Activated B cell treated with CpG ODN at 0.5 μM for 24 hours (primary cell): ENCODE measurements around the gene CDHR4. TPM values are rescaled to one million over a fixed set of nuclear protein-coding genes. Genes with fewer than 3 reads are reported as not detected.

Experiments
- ATAC-seq: fragments of 200-7000 bp; cut with Tn5 transposase; one replicate; pipeline ENCODE4 v1.10.0; 2021; ENCODE audit warnings: low read depth, mild to moderate bottlenecking, moderate library complexity
- CTCF ChIA-PET: fragments of 350-600 bp; sonication (Branson Sonifier 250); formaldehyde crosslinking; loops from one replicate; lab custom pipeline; 2021; ENCODE audit warnings: antibody characterized with exemption; lab: Charles Lee
- POLR2A ChIA-PET: fragments of 350-600 bp; sonication (Branson Sonifier 250); formaldehyde crosslinking; loops from one replicate; lab custom pipeline; 2021; ENCODE audit warnings: antibody characterized with exemption; lab: Charles Lee
- DNase-seq: peaks from one replicate; pipeline ENCODE4 v3.0.0; 2022
- H3K27ac Mint-ChIP-seq: one replicate; pipeline ENCODE4 v1.8.0; 2020; ENCODE audit warnings: mixed read lengths
- H3K27me3 Mint-ChIP-seq: one replicate; pipeline ENCODE4 v1.8.0; 2021; ENCODE audit warnings: mixed read lengths
- H3K36me3 Mint-ChIP-seq: one replicate; pipeline ENCODE4 v1.8.0; 2021; ENCODE audit warnings: low read depth, mixed read lengths
- H3K4me1 Mint-ChIP-seq: one replicate; pipeline ENCODE4 v1.8.0; 2021; ENCODE audit warnings: mixed read lengths
- H3K4me3 Mint-ChIP-seq: one replicate; pipeline ENCODE4 v1.8.0; 2020; ENCODE audit warnings: mild to moderate bottlenecking, mixed read lengths
- H3K9me3 Mint-ChIP-seq: one replicate; pipeline ENCODE4 v1.8.0; 2020; ENCODE audit warnings: mixed read lengths
- intact Hi-C: fragments of 100-400 bp; cut with micrococcal nuclease; formaldehyde crosslinking; loops from one replicate; pipeline ENCODE4 v1.15.1; 2024
- total RNA-seq: library from RNA; stranded (reverse); gene quantifications from 2 replicates; pipeline ENCODE4 v1.2.3, GENCODE V29; 2022
- TF ChIP-seq, protein P1 (sequence below): fragments of 200-600 bp; IDR thresholded peaks from one replicate; pipeline ENCODE4 v1.8.0; 2022; ENCODE audit warnings: antibody characterized with exemption, mild to moderate bottlenecking

Gene CDHR4
- total RNA-seq, 1 donor from 2014 or later: not detected

DNA sequence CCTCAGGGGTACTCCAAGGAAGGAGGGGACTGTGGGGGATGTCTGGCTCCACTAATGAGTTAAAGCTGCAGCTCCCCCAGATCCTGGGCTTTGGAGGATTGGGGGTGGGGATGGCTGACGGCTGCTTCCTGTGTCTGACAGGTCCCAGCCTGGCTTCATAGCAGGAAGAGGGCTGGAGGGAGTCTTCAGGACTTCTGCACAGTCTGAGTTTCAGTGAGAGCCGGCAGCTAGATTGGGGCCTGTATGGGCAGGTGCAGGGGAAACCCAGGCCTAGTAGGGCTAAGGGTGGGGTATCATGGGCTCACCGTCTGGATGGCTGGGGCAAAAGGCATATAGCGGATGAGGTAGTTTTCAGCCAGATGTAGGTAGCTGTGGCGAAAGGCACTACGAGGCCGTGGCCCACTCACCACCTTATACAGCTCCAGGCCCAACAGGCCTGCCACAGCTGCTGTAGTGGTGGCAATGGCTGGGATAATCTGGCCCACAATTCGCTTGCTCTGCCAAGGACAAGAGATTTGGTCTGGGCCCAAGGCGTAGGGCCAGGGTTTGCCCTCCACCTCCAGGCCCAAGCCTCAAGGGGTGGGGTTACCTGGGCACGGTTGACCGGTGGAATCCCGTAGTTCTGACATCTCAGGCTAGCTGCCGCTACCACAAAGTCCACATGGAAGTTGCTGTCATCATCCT is 7.9 kb upstream of the CDHR4 start:
- ATAC-seq: no peak
- DNase-seq: no peak
- intact Hi-C loops: loop anchor here (10.0 kb wide), 2 partner anchors 427 to 487 kb away; partner anchors contain the start of genes GNAI2, HYAL3, IFRD2 and NAA80

DNA sequence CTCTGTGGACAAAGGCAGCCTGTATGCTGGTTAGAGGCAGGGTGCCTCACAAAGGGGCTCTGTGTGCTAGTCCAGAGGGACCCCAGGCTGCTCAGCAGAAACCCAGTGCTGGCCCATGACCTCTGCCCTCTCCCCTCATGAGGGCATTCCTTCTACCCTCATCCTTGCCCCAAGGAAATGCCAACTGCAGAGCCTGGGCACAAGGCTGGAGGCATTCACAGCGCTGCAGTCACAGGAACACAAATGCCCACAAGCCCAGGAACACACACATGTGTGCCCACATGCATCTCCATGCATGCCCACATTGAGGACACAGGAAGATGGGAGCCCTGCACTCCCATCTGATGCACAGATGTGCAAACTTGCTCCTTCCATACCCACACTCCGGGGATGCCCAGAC is 7.2 kb upstream of the CDHR4 start:
- ATAC-seq (no peak), DNase-seq (no peak)
- Mint-ChIP-seq H3K4me3 (peak overlapping the region; percentile 92), H3K27me3 (no peaks in the 10 kb centered on the region), H3K4me1 (peaks cover 76% of the 10 kb centered on the region), H3K9me3 (no peaks in the 10 kb centered on the region), H3K36me3 (peaks cover 35% of the 10 kb centered on the region), H3K27ac (peak overlapping the region; percentile 92)
- ChIA-PET CTCF (interaction anchor here (1.2 to 10.9 kb wide), 2 partner anchors 13 to 33 kb away, joined by 3 to 238 read pairs; no protein-coding TSS in a partner anchor), POLR2A (interaction anchor here (0.9 to 7.3 kb wide), 4 partner anchors 10 to 122 kb away, joined by 3 to 138 read pairs (median 60); partner anchors contain the start of genes IP6K1 and UBA7)
- intact Hi-C loops: loop anchor here (10.0 kb wide), 2 partner anchors 428 to 488 kb away; partner anchors contain the start of genes GNAI2, HYAL3, IFRD2 and NAA80
- TF ChIP-seq, protein P1, sequence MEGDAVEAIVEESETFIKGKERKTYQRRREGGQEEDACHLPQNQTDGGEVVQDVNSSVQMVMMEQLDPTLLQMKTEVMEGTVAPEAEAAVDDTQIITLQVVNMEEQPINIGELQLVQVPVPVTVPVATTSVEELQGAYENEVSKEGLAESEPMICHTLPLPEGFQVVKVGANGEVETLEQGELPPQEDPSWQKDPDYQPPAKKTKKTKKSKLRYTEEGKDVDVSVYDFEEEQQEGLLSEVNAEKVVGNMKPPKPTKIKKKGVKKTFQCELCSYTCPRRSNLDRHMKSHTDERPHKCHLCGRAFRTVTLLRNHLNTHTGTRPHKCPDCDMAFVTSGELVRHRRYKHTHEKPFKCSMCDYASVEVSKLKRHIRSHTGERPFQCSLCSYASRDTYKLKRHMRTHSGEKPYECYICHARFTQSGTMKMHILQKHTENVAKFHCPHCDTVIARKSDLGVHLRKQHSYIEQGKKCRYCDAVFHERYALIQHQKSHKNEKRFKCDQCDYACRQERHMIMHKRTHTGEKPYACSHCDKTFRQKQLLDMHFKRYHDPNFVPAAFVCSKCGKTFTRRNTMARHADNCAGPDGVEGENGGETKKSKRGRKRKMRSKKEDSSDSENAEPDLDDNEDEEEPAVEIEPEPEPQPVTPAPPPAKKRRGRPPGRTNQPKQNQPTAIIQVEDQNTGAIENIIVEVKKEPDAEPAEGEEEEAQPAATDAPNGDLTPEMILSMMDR: no peak

More for the DNA sequence above, 7.9 kb upstream of the CDHR4 start:
- H3K4me1 Mint-ChIP-seq: peaks cover 77% of the 10 kb centered on the region
- peak overlapping the region; percentile 92 for H3K27ac Mint-ChIP-seq
- H3K9me3 Mint-ChIP-seq: no peaks in the 10 kb centered on the region
- ChIA-PET POLR2A (interaction anchor here (2.9 to 7.3 kb wide), 3 partner anchors 9 to 32 kb away, joined by 13 to 138 read pairs (median 106); partner anchors contain the start of genes IP6K1 and UBA7), CTCF (interaction anchor here (1.2 to 10.9 kb wide), 2 partner anchors 13 to 32 kb away, joined by 3 to 238 read pairs; no protein-coding TSS in a partner anchor)
- no peaks in the 10 kb centered on the region for H3K27me3 Mint-ChIP-seq
- peak overlapping the region; percentile 48 for H3K4me3 Mint-ChIP-seq
- TF ChIP-seq, protein P1: no peak
- peaks cover 38% of the 10 kb centered on the region for H3K36me3 Mint-ChIP-seq

DNA sequence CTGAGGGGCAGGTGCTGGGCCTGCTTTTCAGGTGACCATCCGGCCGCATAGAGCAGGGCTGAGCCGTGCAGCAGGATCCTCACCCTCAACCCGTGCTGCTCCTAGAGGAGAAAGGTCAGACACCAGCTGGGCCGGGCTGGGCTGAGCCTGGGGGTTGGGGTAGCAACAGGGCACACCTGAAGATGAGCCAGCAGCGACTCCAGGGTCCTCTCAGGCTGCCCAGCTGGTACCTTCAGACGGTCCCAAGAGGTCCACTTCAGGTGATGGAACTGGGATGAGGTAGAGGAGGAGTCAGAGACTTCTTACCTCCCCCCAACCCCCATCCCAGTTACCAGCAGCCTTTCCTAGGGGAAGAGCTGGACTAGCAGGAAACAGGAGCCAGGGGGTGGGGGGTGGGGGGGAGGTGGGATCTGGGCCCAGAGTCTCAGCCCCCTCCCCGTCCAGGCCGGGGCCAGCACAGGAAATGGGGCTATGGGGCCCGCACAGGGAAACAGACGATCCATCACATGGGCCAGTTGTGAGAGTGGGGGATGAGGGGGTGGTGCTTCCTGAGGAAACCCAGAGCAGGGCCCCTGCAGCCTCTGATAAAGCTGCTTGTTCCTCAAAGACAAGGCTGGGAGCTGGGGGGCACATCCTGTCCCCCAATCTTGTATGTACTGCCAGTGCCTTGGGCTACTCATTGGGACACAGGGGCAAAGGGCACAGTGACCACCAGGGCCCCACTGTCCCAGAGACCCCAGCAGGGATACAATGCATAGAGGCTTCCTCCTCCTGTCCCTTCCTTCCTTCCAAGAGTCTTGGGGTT is 6.4 kb upstream of the CDHR4 start:
- POLR2A ChIA-PET: interaction anchor here (0.6 to 7.3 kb wide), 10 partner anchors 11 to 141 kb away, joined by 3 to 138 read pairs (median 4); partner anchors contain the start of genes IP6K1 and UBA7
- Mint-ChIP-seq H3K27me3 (no peaks in the 10 kb centered on the region), H3K9me3 (no peaks in the 10 kb centered on the region), H3K36me3 (peaks cover 27% of the 10 kb centered on the region), H3K4me3 (peak overlapping the region; percentile 92), H3K4me1 (peaks cover 71% of the 10 kb centered on the region), H3K27ac (peak overlapping the region; percentile 92)
- intact Hi-C loops: loop anchor here (1.0 to 10.0 kb wide), 4 partner anchors 7 to 489 kb away; partner anchors contain the start of genes GNAI2, HYAL3, IFRD2 and IP6K1
- CTCF ChIA-PET: interaction anchor here (1.2 to 10.9 kb wide), 3 partner anchors 13 to 266 kb away, joined by 3 to 238 read pairs (median 8); no protein-coding TSS in a partner anchor
- DNase-seq (no peak), ATAC-seq (no peak)
- TF ChIP-seq, protein P1: no peak

DNA sequence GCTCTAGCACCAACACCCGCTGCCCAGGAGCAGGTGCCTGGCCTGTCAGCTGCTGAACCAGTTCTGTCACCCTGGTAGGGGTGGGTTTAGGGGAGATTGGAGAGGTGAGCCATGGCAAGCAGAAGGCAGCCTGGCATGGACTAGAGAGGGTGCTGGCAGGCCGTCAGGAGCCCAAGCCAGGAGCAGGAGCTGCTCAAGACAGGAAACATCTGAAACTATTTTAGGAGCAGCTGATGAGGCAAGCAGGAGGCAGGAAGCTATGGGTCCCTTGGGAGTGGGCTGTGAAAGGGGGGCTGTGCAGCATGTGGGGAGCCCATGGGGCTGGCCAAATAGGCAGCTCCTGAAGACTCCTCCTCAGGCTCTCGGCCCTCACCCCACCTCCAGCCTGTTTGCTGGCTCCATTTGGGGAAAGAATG is 5.7 kb upstream of the CDHR4 start:
- ChIA-PET CTCF (interaction anchor here (0.5 to 10.9 kb wide), 6 partner anchors 8 to 266 kb away, joined by 3 to 238 read pairs (median 6); partner anchors contain the start of genes AMIGO3 and UBA7), POLR2A (interaction anchor here (0.5 to 7.3 kb wide), 11 partner anchors 11 to 1695 kb away, joined by 3 to 138 read pairs (median 3); partner anchors contain the start of genes IP6K1 and UBA7)
- ATAC-seq: peak; percentile 26

More for the DNA sequence above, 5.7 kb upstream of the CDHR4 start:
- intact Hi-C loops: loop anchor here (1.0 to 10.0 kb wide), 4 partner anchors 8 to 489 kb away; partner anchors contain the start of genes GNAI2, HYAL3, IFRD2 and IP6K1
- TF ChIP-seq, protein P1: no peak
- H3K27ac Mint-ChIP-seq: peak overlapping the region; percentile 92
- H3K27me3 Mint-ChIP-seq: no peaks in the 10 kb centered on the region
- peaks cover 67% of the 10 kb centered on the region for H3K4me1 Mint-ChIP-seq
- DNase-seq: peak; percentile 50
- peak overlapping the region; percentile 92 for H3K4me3 Mint-ChIP-seq
- no peaks in the 10 kb centered on the region for H3K9me3 Mint-ChIP-seq
- H3K36me3 Mint-ChIP-seq: peaks cover 21% of the 10 kb centered on the region
